HTR-8/SVneo (cell line): ENCODE measurements around the gene COQ10A.

Source experiments
- DNase-seq: peaks from one replicate; pipeline ENCODE4 v3.0.0; 2011; ENCODE audit warnings: low spot score, mixed read lengths; ENCODE audit not compliant: insufficient read length
- FAIRE-seq: peaks from 2 replicates; lab custom pipeline; 2011; peaks lifted over from hg19 to GRCh38; lab: Jason Lieb, UNC

COQ10A gene

DNA sequence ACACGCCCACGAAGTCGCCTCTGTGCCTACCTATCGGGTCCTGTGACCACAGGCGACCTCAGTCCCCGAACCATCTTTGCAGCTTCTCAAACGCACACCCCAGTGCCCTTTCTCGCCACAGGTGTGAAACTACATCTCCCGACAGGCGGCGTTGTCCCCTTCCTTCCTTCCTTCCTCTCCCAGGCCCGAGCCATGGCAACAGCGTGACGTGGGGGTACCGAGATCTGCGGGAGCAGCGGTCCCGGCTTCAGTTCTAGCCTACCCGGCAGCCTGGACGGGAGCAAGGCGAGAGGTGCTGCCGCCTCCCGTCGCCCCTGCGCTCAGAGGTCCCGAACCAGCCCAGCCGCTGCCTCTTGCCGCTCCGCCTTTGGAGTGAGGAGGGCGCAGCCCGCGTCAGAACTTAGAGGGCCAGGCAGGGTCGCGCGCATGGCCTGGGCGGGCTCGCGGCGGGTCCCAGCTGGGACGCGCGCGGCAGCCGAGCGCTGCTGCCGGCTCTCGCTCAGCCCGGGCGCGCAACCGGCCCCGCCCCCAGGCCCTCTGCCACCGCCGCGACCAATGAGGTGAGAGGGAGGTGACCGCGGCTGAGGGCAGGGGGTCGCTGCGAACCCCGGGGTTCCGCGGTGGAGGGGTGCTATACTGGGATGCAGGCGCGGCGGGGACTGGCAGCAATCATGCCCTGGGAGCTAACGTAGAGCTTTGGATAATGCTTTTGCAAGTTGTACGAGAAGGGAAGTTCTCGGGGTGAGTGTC lies at the start of gene COQ10A:
TSS of gene COQ10A (plus strand) at position 250 of the 750 bp plus-strand sequence. CDS start at position 427, 177 bp downstream.
- FAIRE-seq = peak; percentile 89
- DNase-seq = peak; percentile 90

DNA sequence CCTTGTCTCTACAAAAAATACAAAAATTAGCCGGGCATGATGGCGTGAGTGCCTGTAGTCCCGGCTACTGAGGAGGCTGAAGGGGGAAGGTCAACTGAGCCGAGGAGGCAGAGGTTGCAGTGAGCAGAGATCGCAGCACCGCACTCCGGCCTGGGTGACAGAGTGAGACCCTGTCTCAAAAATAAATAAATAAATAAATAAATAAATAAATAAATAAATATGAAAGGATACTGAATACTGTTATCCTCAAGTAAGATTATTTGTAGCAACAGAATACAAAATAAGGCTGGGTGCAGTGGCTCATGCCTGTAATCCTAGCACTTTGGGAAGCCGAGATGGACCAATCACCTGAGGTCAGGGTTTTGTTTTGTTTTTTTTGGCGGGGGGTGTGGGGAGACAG lies 46.9 kb upstream of the COQ10A start:
- FAIRE-seq (no peak), DNase-seq (no peak)

DNA sequence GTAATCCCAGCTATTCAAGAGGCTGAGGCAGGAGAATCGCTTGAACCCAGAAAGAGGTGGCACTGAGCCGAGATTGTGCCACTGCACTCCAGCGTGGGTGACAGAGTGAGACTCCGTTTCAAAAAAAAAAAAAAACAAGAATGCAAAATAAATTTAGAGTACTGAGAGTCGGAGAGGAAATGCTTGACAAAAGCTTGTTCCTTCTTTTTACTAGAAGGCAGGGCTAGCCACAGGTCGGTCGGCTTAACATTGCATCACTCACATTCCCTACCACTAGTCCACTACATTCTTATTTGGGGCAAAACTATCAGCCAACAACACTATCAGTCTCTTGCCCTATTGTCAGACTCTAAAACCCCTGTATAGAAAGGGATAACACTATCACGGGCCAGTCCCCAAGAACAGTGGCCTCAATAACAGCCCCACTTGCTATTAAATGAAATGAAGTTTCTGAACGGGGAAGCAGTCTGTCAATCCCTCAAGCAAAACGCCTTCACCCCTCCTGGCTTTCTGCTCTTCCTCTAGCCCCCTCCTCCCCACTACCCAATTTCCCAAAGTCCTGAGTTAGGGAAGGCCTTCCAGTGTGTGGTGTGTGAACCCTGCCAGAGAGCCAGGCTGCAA lies 46.0 kb upstream of the COQ10A start:
- no peak for DNase-seq
- FAIRE-seq = no peak

DNA sequence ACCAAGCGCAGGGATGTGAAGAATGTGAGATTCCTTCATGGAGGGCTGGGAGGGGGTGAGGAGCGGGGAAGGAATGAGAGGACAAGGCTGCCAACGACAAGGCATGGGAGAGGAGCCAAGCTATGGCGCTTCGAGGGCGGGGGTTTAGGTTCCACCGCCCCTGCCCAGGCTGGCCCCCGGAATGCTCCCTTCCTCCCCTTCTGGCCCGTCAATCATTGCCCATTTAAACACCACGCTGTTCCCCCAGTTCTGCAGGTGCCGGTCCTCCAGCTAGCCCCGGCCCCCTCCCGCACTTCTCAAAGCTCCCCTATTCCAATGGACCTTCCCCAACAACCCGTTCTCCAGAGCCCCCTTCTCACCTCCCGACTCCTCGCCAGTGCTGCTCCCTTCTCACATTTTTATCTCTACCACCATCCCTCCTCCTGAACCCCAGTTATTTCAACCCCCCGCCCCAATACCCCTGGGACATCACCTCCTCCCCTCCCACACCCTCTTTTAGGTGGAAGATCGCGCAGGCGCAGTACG lies 45.4 kb upstream of the COQ10A start:
- DNase-seq = peak; percentile 71

DNA sequence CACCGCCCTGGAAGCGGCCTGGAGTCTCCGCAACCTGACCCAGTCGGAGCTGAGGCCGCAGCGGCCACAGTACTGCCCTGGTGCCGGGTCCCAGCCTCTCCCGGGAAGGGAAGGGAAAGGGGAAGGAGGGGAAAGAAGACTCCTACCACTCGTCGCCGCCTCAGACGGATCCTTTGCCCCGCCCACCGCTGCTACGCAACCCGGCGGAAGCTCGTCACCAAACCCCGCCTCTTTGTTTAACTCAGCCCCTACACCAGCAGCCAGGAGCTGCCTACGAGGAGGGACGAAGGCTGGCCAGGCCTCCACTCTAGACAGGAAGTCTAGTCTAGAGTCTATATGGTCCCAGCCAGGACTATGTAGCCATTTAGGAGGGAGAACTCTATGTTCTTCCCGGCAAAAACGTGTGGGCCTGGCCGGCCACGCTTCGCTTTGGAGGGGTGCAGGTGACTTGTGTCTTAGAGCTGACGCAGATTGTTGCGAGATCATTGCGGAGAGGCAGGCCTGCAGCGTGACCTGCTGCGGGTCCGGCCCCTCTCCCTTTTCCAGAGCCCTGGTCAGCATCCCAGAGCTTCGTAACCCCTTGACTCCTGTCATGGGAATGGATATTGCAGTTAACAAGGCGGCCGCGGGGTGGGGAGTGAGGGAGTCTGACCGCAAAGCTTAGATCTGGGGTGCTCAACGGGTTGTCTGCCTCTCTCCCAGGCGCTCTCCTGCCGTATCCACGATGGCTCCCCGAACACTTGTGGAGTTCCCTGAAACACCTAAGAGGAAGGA lies 44.8 kb upstream of the COQ10A start, which contains the start of gene RNF41:
TSS of gene RNF41 (minus strand) at position 166 of the 774 bp plus-strand sequence. CDS start 7,875 bp downstream, outside the sequence.
- peak; percentile 86 for FAIRE-seq
- peak; percentile 99 for DNase-seq

More for the DNA sequence above, 45.4 kb upstream of the COQ10A start:
- FAIRE-seq = no peak

DNA sequence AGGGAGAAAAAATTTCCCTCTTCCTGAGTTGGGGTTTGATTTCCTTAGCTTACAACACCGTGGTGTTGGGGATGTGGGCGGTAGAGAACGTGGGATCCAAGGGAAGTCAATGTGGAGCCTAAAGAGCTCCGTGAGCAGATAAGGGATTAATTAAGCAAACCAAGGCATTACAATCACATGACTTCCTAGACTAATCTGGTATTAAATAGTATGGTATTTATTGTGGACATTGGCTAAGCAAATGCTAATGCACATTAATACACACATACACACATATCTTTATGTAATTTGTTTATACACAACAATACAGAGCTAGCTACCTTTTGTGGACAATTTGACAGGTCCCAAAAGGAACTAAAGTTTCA lies 44.2 kb upstream of the COQ10A start:
- no peak for DNase-seq

DNA sequence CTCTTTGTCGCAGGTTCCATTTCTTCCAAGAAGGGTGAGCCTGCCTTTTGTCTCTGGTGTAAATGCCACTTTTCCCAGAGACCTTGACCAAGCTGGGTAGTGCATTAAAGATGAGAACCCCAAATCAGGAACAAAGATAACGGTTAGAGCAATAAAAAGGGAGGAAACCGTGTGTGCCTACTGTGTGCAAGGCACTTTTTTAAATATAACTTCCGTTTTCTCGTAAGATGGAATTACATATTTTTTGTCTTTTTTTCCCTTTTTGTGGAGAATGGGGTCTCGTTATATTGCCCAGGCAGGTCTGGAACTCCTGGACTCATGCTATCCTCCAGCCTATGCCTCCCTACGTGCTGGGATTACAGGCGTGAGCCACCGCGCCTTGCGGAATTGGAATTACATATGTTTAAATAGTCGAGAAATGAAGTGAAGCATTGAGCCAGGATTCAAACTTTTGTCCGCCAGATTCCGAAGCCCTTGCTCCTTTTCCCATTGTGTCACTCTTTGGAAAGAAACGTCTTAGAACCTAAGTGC lies 43.1 kb upstream of the COQ10A start:
- no peak for FAIRE-seq
- no peak for DNase-seq

More for the DNA sequence above, 44.2 kb upstream of the COQ10A start:
- no peak for FAIRE-seq

DNA sequence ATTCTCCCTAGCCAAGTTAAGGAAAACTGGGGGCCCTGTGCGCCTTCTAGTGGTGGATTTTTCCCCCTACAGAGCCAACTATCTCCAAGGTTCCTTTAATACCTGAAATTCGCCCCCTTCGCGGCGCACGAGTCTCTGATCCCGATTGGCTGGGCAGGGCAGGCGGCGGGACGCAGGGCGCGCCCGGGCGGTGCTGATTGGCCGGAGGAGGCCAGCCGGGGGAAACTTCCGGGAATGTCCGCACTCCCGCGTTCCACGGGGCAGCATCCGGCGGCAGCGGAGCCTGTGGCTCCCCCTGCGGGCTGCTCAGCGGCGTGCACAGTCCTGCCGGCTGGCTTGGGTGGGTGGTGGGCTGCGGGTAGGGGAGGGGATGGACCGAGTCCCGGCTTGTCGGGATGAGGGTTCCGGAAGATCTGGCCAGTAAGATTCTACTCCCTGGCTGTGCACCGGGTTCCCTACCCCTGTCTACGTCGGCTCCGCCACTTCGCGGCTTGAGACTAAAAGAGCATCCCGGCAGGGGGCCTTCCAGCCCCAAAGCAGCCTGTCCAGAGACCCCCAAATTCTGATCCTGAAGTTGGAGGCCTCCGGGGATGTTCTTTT lies 42.5 kb upstream of the COQ10A start, which contains the start of gene NABP2:
TSS of gene NABP2 (plus strand) at position 241 of the 600 bp plus-strand sequence. CDS start 515 bp downstream, outside the sequence.
- DNase-seq = peak; percentile 99
- FAIRE-seq = peak; percentile 80

DNA sequence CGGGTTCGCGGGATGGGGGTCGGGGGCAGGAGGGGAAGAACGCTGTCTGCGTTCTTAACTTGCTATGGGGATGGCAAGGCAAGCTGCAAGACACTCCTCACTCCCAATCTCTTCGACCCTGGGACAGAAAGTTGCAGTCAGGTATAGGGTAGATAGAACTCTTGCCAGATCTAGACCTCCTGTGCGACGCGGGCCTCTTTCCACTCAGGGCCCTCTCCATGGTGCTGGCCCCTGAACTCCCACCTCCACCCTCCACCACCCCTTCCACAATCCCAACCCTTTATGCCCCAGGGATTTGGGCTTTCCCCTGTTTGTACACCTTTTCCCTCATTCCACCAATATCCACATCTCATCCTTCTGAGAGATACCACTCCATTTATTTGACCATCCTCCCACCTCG lies 41.8 kb upstream of the COQ10A start:
- FAIRE-seq (no peak), DNase-seq (no peak)

DNA sequence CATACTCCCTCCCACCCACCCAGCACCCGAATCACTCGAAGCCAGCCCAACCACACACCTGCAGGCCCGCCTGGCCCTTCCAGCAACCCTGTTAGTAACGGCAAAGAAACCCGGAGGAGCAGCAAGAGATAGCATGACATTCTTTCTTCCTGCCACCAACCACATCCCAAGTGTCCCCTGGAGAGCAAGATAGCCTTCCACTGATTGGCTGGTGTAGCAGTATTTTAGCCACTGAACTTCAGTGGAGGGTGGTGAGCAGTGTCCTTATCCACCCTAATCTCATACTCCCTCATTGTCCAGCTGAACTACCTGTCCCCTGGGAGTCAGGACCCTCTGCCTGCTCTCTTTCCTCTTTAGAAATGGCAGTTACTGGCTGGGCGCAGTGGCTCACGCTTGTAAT lies 37.7 kb upstream of the COQ10A start:
- DNase-seq (no peak), FAIRE-seq (no peak)

DNA sequence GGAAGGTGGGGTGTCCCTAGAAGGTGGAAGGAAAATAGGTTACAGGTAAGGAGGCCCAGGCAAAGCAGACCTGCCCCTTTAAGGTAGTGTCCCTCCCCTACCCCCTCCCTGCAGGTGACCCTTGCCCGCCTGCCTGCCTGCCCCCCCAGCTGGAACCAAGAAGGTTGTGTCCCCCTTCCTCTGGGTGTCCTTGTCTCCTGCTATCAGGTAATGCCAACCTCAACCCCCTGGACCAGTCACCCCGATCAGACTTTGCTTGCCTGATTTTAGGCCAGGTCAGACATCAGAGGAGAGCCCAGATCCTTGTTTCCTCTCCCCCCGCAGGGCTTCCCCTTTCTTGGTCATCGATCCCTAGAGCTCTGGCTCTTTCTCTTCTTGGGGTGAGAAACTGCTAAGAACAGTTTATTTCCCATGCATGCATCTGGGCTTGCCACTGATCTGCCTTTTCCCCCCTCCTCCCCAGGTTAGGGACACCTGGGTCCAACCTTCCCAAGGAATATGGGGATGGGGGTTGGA lies 36.8 kb upstream of the COQ10A start, which contains the start of gene SLC39A5:
TSS of gene SLC39A5 (plus strand) at position 136 of the 516 bp plus-strand sequence. CDS start 1,224 bp downstream, outside the sequence.
- DNase-seq (no peak), FAIRE-seq (no peak)

DNA sequence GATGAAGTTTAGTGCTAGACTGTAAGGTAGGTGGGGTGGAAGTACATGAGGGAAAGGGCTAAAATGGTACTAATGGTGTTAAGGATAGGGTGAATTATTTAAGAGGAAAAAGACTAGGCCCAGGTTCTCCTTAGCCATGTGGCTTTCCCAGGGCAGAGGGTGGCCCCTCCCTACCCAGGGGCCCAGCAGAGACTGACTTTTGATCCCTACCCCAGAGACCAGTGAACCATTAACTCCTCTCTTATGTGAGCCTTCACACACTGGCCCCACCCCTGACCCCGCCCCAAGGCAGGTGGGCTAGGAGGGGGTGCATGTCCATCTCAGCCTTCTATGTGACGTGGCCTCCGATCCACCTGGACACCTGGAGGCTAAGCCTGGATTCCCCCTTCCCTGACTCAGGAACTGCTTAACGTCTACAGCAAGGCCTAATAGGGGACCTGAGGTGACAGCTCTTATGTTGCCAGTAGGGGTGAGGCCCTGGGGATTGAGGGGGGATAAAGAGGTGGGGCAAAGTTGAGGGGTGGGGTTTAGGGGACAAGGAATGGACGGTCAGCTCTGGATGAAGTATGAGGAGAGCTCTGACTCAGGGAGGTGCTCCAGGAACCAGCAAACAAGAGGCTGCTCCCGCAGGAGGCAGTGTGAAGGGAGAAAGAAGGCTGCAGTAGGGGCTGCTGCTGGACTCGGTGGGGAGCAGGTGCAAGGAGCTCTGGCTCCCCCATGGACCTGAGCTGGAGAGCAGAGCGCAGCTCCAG lies 36.1 kb upstream of the COQ10A start:
- no peak for FAIRE-seq
- DNase-seq = no peak

DNA sequence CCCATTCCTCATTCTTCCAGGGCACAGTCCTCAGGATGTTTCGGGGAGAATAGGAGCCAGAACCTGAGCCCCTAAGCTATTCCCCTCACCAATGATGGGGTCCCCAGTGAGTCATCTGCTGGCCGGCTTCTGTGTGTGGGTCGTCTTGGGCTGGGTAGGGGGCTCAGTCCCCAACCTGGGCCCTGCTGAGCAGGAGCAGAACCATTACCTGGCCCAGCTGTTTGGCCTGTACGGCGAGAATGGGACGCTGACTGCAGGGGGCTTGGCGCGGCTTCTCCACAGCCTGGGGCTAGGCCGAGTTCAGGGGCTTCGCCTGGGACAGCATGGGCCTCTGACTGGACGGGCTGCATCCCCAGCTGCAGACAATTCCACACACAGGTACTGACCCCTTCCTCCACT lies 35.6 kb upstream of the COQ10A start:
- FAIRE-seq (no peak), DNase-seq (no peak)

DNA sequence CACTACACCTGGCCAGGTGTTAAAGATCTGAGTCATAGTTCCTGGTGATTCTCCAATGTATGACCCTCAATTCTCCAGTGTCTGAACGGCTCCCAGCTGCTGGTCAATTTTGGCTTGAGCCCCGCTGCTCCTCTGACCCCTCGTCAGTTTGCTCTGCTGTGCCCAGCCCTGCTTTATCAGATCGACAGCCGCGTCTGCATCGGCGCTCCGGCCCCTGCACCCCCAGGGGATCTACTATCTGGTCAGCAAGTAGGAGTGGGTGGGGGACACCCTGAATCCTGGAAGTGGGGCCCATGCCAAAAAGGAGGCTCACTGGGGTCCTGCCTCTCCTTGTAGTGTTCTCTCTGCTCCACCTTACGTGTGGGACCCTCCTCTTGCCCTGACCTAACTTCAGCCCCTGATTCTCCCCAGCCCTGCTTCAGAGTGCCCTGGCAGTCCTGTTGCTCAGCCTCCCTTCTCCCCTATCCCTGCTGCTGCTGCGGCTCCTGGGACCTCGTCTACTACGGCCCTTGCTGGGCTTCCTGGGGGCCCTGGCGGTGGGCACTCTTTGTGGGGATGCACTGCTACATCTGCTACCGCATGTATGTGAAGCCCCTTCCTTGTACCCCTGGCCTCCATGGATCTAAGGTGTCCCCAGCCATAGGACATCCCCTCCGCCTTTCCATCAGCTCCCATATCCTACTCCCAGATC lies 31.9 kb upstream of the COQ10A start:
- FAIRE-seq = no peak

DNA sequence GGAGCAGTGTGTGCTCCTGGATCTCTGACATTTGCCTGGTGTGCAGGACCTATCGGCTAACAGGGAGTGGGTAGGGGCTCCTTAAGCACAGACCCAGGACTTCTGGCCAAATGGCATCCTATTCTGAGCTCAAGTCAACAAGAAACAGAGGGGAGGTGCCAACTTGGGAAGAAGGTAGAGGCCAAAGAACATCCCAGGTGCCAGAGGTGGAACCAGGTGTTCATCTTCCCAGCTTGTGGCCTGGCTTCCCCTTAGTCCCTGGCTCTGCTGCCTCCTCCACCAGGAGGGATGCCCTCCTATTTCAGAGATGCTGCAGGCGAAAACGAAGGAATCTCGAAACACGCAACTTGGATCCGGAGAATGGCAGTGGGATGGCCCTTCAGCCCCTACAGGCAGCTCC lies 30.7 kb upstream of the COQ10A start:
- no peak for FAIRE-seq
- no peak for DNase-seq

More for the DNA sequence above, 31.9 kb upstream of the COQ10A start:
- DNase-seq = no peak

DNA sequence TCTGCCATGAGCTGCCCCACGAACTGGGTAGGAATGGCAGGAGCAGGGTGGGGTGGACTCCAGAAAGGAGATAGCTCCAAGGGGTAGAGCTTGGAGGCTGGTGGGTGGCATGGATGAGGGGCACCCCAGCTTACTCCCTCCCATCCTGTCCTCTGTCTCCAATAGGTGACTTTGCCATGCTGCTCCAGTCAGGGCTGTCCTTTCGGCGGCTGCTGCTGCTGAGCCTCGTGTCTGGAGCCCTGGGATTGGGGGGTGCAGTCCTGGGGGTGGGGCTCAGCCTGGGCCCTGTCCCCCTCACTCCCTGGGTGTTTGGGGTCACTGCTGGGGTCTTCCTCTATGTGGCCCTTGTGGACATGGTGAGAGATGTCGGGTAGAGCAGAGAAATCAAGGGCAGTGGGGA lies 29.8 kb upstream of the COQ10A start:
- DNase-seq (no peak), FAIRE-seq (no peak)

DNA sequence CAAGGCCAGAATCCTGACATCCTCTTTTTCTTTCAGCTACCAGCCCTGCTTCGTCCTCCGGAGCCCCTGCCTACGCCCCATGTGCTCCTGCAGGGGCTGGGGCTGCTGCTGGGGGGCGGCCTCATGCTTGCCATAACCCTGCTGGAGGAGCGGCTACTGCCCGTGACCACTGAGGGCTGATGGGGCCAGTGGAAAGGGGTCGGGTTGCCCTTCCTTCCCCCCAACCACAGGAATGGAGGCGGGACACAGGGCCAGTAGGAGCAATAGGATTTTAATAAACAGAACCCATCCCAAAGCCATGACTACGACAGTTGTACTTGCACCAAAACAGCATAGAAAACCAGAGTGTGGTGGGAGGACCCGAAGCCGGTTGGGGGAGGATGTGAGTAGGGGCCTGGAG lies 29.2 kb upstream of the COQ10A start:
- FAIRE-seq = no peak
- DNase-seq = no peak
